Body of pancreas (tissue), 4 donors: Measurements from ENCODE around the gene GTPBP1.

Source experiments
- CTCF ChIP-seq, 7 experiments: fragments of 450-650 bp in 4 of 7; fragments of 200-600 bp in 3 of 7; sonication (generic) in 3 of 7; IDR thresholded peaks; one replicate each; pipeline ENCODE4 v1.5.1; 2016 to 2019; ENCODE audit warnings: antibody characterized with exemption in 7 of 7
- POLR2A ChIP-seq, 3 donors: fragments of 450-650 bp; IDR thresholded peaks; one replicate each; pipeline ENCODE4 v1.6.1; 2016; ENCODE audit warnings: antibody characterized with exemption in 3 of 3, mild to moderate bottlenecking in 2 of 3

GRCh38 chr22:38761202-38762162 is 55.7 kb downstream of the GTPBP1 start:
- no peak for TF ChIP-seq CTCF (IDR thresholded peaks at IDR 0.05)
- no peak for TF ChIP-seq POLR2A (IDR thresholded peaks at IDR 0.05)
